NCI-H226 (cell line): ENCODE results near the gene ACAT2.
A peak's percentile ranks its signal among the peaks of the same experiment; 100 is the strongest.
"Not testable (repeated sequence)": the region's sequence is repeated elsewhere in the genome, so short reads cannot be mapped to it uniquely, and the experiment has no call there.

Source experiments
- DNase-seq: peaks from one replicate; pipeline ENCODE4 v3.0.0-alpha.2; 2015

ACAT2 gene

GRCh38 chr6:159761873-159762680, at the start of gene ACAT2:
TSS of gene ACAT2 (plus strand) at chr6:159762045. CDS start at chr6:159762088, 43 bp downstream.
- peak; percentile 98 for DNase-seq

- not testable (repeated sequence) for DNase-seq
Observed at GRCh38 chr6:159712389-159712788, 49.5 kb upstream of the ACAT2 start.

- DNase-seq, result no peak
Observed at GRCh38 chr6:159713984-159714383, 47.9 kb upstream of the ACAT2 start.

- no peak for DNase-seq
Observed at GRCh38 chr6:159714404-159714803, 47.4 kb upstream of the ACAT2 start.

GRCh38 chr6:159715166-159715565, 46.7 kb upstream of the ACAT2 start:
- no peak for DNase-seq

- no peak for DNase-seq
Observed at GRCh38 chr6:159715605-159716004, 46.2 kb upstream of the ACAT2 start.

- peak; percentile 89 for DNase-seq
Observed at GRCh38 chr6:159716247-159717096, 45.4 kb upstream of the ACAT2 start.

- DNase-seq, result no peak
Observed at GRCh38 chr6:159718634-159719033, 43.2 kb upstream of the ACAT2 start.

GRCh38 chr6:159719287-159719686, 42.6 kb upstream of the ACAT2 start:
- no peak for DNase-seq

GRCh38 chr6:159720708-159721107, 41.1 kb upstream of the ACAT2 start:
- no peak for DNase-seq

- DNase-seq, result not testable (repeated sequence)
Observed at GRCh38 chr6:159721981-159722380, 39.9 kb upstream of the ACAT2 start.

GRCh38 chr6:159722655-159723054, 39.2 kb upstream of the ACAT2 start:
- no peak for DNase-seq

GRCh38 chr6:159723259-159723658, 38.6 kb upstream of the ACAT2 start:
- DNase-seq, result no peak

GRCh38 chr6:159724778-159725177, 37.1 kb upstream of the ACAT2 start:
- no peak for DNase-seq

GRCh38 chr6:159725208-159725607, 36.6 kb upstream of the ACAT2 start:
- DNase-seq, result not testable (repeated sequence)

GRCh38 chr6:159726255-159726917, 35.5 kb upstream of the ACAT2 start:
- peak; percentile 16 for DNase-seq

- DNase-seq, result peak; percentile 97
Observed at GRCh38 chr6:159726918-159727716, 34.7 kb upstream of the ACAT2 start, which contains the start of gene WTAP. TSS of gene WTAP (plus strand) at chr6:159727506. CDS start at chr6:159736266, 8,760 bp downstream.

- no peak for DNase-seq
Observed at GRCh38 chr6:159727717-159728445, 34.0 kb upstream of the ACAT2 start.

GRCh38 chr6:159728531-159728964, 33.3 kb upstream of the ACAT2 start:
- no peak for DNase-seq

GRCh38 chr6:159729598-159730331, 32.1 kb upstream of the ACAT2 start:
- DNase-seq, result no peak

- DNase-seq, result no peak
Observed at GRCh38 chr6:159730332-159730676, 31.5 kb upstream of the ACAT2 start.
